ENCODE measurements around the gene DSCAM. TPM values are rescaled to one million over a fixed set of nuclear protein-coding genes. Genes with fewer than 3 reads are reported as not detected.

The DSCAM gene
- total and polyA plus RNA-seq, 3 donors from 2014 or later: 0.70 to 2.3 (median 2.0) TPM

DNA sequence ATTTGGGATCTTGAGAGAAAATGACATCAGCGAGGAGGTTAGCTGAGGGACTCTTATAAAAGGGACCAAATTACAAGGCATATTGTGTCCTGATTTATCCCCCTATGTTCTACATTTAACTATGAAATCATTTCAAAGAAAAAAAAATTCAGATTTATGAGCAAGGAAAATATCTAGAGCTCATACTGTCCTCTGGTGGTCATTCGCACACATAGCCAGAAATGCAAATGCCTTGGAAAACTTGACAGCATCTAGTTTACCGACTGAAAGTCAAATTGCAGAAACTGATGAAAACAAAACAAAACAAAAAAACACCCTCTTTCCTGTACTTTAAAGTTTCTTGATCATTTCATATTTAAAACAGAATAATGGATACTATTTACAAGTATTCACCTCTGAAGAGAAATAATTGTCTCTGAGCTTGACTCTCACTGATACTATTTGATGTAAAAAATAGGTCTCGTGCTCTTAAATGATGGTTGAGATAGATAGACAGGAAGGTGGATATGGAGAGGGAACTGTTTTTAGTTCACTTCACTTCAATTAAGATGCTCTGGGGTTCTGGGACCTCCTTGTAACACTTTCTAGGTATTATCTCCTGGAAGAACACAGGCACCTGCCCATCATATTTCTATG, 725.9 kb downstream of the DSCAM start:
- DNase-seq: no peak
- H3K4me1 ChIP-seq: no peaks in the 10 kb centered on the region
- no peaks in the 10 kb centered on the region for H3K9me3 ChIP-seq
- TF ChIP-seq, protein P1, sequence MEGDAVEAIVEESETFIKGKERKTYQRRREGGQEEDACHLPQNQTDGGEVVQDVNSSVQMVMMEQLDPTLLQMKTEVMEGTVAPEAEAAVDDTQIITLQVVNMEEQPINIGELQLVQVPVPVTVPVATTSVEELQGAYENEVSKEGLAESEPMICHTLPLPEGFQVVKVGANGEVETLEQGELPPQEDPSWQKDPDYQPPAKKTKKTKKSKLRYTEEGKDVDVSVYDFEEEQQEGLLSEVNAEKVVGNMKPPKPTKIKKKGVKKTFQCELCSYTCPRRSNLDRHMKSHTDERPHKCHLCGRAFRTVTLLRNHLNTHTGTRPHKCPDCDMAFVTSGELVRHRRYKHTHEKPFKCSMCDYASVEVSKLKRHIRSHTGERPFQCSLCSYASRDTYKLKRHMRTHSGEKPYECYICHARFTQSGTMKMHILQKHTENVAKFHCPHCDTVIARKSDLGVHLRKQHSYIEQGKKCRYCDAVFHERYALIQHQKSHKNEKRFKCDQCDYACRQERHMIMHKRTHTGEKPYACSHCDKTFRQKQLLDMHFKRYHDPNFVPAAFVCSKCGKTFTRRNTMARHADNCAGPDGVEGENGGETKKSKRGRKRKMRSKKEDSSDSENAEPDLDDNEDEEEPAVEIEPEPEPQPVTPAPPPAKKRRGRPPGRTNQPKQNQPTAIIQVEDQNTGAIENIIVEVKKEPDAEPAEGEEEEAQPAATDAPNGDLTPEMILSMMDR (IDR thresholded peaks at IDR 0.05): peak; percentile 72 to 86 (median 83)
- no peak for TF ChIP-seq POLR2A (IDR thresholded peaks at IDR 0.05)
- 40 to 47% methylated on average over 4 of the region's 4 CpGs for WGBS, 2 donors
- H3K27me3 ChIP-seq: no peaks in the 10 kb centered on the region
- intact Hi-C loops (cut with DNase I; ENCODE audit: low total_unique reads): no loop called here
- H3K27ac ChIP-seq: no peak overlapping the region
- no peak overlapping the region for H3K4me3 ChIP-seq
- H3K36me3 ChIP-seq (ENCODE audit: low read depth, missing control alignments): no peaks in the 10 kb centered on the region

DNA sequence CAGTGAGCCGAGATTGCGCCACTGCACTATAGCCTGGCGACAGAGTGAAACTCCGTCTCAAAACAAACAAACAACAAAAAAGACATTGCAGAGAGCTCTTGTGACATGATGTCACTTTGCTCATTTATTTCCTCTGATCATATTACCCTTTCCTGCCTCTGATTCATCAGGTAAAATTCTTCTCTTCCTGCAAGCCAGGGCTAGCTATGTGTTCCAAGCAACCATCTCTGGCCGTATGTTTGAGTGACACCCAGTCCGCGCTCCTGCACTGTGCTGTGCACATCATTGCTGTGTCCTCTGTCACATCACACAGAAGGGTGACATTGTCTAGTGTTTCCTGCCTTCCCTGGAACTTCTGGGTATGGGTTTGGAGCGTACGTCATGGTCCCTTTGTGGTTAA, 728.4 kb downstream of the DSCAM start:
- intact Hi-C loops (cut with DNase I; ENCODE audit: low total_unique reads): no loop called here
- no peak for TF ChIP-seq POLR2A (IDR thresholded peaks at IDR 0.05)
- TF ChIP-seq, protein P1 (IDR thresholded peaks at IDR 0.05): no peak
- 89 to 94% methylated on average over 9 of the region's 9 CpGs for WGBS, 2 donors
- Histone ChIP-seq H3K9me3 (no peaks in the 10 kb centered on the region), H3K27ac (no peak overlapping the region), H3K4me3 (no peak overlapping the region), H3K27me3 (no peaks in the 10 kb centered on the region), H3K4me1 (no peaks in the 10 kb centered on the region), H3K36me3 (ENCODE audit: low read depth, missing control alignments) (no peaks in the 10 kb centered on the region)
- DNase-seq: no peak

DNA sequence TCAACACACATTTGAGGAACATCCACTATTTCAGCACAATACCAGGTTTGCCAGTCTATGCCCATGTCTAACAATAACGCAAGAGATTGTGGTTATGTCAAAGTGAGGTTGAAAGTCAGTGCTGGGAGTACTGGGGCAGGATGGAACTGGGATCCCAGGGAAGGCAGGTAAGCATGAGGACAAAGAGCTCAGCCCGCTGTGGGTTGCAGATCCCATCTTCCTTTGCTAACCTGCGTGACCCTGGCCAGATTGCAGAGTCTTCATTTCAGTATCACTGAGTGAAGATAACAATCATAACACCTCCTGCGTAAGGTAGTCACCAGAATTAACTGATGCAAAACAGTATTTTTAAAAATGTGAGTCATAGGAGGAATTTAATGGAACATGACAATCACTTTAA, 729.7 kb downstream of the DSCAM start:
- whole genome bisulfite sequencing, 2 donors: 87 to 93% methylated on average over 4 of the region's 4 CpGs
- no peak for DNase-seq
- H3K27ac ChIP-seq: no peak overlapping the region
- no peaks in the 10 kb centered on the region for H3K9me3 ChIP-seq
- TF ChIP-seq, protein P1 (IDR thresholded peaks at IDR 0.05): no peak
- TF ChIP-seq POLR2A (IDR thresholded peaks at IDR 0.05): no peak
- intact Hi-C loops (cut with DNase I; ENCODE audit: low total_unique reads): no loop called here
- no peak overlapping the region for H3K4me3 ChIP-seq
- H3K36me3 ChIP-seq (ENCODE audit: low read depth, missing control alignments): no peaks in the 10 kb centered on the region
- no peaks in the 10 kb centered on the region for H3K4me1 ChIP-seq
- H3K27me3 ChIP-seq: no peaks in the 10 kb centered on the region

DNA sequence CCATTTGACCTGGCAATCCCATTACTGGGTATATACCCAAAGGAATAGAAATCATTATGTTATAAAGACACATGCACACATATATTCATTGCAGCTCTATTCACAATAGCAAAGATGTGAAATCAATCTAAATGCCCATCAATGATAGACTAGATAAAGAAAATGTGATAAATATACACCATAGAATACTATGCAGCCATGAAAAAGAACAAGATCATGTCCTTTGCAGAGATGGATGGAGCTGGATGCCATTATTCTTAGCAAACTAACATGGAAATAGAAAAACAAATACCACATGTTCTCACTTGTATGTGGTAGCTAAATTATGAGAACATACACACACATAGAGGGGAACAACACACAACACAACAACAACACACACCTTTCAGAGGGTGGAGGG, 731.2 kb downstream of the DSCAM start:
- Histone ChIP-seq H3K9me3 (no peaks in the 10 kb centered on the region), H3K27me3 (no peaks in the 10 kb centered on the region), H3K4me1 (no peaks in the 10 kb centered on the region), H3K4me3 (no peak overlapping the region), H3K36me3 (ENCODE audit: low read depth, missing control alignments) (no peaks in the 10 kb centered on the region), H3K27ac (no peak overlapping the region)
- no peak for DNase-seq
- intact Hi-C loops (cut with DNase I; ENCODE audit: low total_unique reads): no loop called here
- TF ChIP-seq, protein P1 (IDR thresholded peaks at IDR 0.05): no peak
- TF ChIP-seq POLR2A (IDR thresholded peaks at IDR 0.05): no peak

DNA sequence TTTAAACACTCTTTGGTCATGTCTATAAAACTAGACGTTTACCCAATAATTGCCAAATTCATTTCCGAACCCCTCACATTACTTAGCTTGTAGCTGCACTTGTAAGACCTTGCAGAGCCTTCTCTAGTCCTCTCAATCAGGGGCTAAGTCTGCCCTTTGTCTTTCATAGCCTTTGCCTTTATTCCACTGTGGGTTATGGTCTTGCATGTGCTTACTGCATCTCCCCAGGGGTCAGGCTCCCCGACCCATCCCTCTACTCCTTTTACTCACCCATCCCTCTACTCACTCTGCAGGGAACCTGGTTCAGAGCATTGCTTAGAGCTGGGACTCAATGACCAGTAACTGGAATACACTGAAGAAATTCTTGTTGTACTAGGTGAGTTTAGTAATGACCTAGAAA, 744.3 kb downstream of the DSCAM start:
- WGBS, 2 donors: 77 to 81% methylated on average over 3 of the region's 3 CpGs
- intact Hi-C loops (cut with DNase I; ENCODE audit: low total_unique reads): no loop called here
- H3K4me3 ChIP-seq: no peak overlapping the region
- H3K27ac ChIP-seq: no peak overlapping the region
- no peaks in the 10 kb centered on the region for H3K4me1 ChIP-seq
- no peak for DNase-seq
- TF ChIP-seq, protein P1 (IDR thresholded peaks at IDR 0.05): no peak
- no peak for TF ChIP-seq POLR2A (IDR thresholded peaks at IDR 0.05)
- no peaks in the 10 kb centered on the region for H3K9me3 ChIP-seq
- no peaks in the 10 kb centered on the region for H3K27me3 ChIP-seq
- H3K36me3 ChIP-seq (ENCODE audit: low read depth, missing control alignments): no peaks in the 10 kb centered on the region
